ENCODE measurements around the gene SIPA1L3. TPM values are rescaled to one million over a fixed set of nuclear protein-coding genes. Genes with fewer than 3 reads are reported as not detected.

The SIPA1L3 gene
- total and polyA plus RNA-seq, 9 of the 15 experiments (the other 6 are each of a cell fraction or from before 2014, with no cell fraction given) = 0.01 to 6.1 (median 2.5) TPM

GRCh38 chr19:38224014-38224862 is 317.2 kb downstream of the SIPA1L3 start, which contains the start of gene DPF1 (continued):
- no peak for TF ChIP-seq SRSF3 (IDR thresholded peaks at IDR 0.05; ENCODE audit: insufficient read depth, low read length)
- TF ChIP-seq NCOA6 (IDR thresholded peaks at IDR 0.05) = no peak
- TF ChIP-seq, protein P1, sequence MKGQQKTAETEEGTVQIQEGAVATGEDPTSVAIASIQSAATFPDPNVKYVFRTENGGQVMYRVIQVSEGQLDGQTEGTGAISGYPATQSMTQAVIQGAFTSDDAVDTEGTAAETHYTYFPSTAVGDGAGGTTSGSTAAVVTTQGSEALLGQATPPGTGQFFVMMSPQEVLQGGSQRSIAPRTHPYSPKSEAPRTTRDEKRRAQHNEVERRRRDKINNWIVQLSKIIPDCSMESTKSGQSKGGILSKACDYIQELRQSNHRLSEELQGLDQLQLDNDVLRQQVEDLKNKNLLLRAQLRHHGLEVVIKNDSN (CRISPR knock-in tag; IDR thresholded peaks at IDR 0.05) = peak; percentile 87
- no peak for TF ChIP-seq E2F3 (CRISPR knock-in tag; IDR thresholded peaks at IDR 0.05)
- TF ChIP-seq, protein P2, sequence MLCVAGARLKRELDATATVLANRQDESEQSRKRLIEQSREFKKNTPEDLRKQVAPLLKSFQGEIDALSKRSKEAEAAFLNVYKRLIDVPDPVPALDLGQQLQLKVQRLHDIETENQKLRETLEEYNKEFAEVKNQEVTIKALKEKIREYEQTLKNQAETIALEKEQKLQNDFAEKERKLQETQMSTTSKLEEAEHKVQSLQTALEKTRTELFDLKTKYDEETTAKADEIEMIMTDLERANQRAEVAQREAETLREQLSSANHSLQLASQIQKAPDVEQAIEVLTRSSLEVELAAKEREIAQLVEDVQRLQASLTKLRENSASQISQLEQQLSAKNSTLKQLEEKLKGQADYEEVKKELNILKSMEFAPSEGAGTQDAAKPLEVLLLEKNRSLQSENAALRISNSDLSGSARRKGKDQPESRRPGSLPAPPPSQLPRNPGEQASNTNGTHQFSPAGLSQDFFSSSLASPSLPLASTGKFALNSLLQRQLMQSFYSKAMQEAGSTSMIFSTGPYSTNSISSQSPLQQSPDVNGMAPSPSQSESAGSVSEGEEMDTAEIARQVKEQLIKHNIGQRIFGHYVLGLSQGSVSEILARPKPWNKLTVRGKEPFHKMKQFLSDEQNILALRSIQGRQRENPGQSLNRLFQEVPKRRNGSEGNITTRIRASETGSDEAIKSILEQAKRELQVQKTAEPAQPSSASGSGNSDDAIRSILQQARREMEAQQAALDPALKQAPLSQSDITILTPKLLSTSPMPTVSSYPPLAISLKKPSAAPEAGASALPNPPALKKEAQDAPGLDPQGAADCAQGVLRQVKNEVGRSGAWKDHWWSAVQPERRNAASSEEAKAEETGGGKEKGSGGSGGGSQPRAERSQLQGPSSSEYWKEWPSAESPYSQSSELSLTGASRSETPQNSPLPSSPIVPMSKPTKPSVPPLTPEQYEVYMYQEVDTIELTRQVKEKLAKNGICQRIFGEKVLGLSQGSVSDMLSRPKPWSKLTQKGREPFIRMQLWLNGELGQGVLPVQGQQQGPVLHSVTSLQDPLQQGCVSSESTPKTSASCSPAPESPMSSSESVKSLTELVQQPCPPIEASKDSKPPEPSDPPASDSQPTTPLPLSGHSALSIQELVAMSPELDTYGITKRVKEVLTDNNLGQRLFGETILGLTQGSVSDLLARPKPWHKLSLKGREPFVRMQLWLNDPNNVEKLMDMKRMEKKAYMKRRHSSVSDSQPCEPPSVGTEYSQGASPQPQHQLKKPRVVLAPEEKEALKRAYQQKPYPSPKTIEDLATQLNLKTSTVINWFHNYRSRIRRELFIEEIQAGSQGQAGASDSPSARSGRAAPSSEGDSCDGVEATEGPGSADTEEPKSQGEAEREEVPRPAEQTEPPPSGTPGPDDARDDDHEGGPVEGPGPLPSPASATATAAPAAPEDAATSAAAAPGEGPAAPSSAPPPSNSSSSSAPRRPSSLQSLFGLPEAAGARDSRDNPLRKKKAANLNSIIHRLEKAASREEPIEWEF (CRISPR knock-in tag; IDR thresholded peaks at IDR 0.05) = no peak
- TF ChIP-seq SIN3A (IDR thresholded peaks at IDR 0.05; ENCODE audit: borderline replicate concordance in 2 of 2, control insufficient read depth in 1 of 2, low read depth in 2 of 2, low read length in 2 of 2) = peak; percentile 44 to 54; a peak in 1 of 4 replicates
- no peak for TF ChIP-seq ZNF695 (CRISPR knock-in tag; IDR thresholded peaks at IDR 0.05)
- TF ChIP-seq RBBP5 (IDR thresholded peaks at IDR 0.05; ENCODE audit: borderline replicate concordance, insufficient read depth, low read length, poor library complexity, severe bottlenecking) = peak; percentile 52
- TF ChIP-seq RAD21 (CRISPR knock-in tag; conservative IDR thresholded peaks at IDR 0.05 in 1 of 2, IDR thresholded peaks at IDR 0.05 in 1 of 2) = peak; percentile 34 to 56; a peak in 3 of 4 replicates
- no peak for TF ChIP-seq ZZZ3 (IDR thresholded peaks at IDR 0.05)
- TF ChIP-seq, protein P3, sequence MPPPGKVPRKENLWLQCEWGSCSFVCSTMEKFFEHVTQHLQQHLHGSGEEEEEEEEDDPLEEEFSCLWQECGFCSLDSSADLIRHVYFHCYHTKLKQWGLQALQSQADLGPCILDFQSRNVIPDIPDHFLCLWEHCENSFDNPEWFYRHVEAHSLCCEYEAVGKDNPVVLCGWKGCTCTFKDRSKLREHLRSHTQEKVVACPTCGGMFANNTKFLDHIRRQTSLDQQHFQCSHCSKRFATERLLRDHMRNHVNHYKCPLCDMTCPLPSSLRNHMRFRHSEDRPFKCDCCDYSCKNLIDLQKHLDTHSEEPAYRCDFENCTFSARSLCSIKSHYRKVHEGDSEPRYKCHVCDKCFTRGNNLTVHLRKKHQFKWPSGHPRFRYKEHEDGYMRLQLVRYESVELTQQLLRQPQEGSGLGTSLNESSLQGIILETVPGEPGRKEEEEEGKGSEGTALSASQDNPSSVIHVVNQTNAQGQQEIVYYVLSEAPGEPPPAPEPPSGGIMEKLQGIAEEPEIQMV (tag; conservative IDR thresholded peaks at IDR 0.05; ENCODE audit: low read depth) = peak; percentile 89
- TF ChIP-seq, protein P4, sequence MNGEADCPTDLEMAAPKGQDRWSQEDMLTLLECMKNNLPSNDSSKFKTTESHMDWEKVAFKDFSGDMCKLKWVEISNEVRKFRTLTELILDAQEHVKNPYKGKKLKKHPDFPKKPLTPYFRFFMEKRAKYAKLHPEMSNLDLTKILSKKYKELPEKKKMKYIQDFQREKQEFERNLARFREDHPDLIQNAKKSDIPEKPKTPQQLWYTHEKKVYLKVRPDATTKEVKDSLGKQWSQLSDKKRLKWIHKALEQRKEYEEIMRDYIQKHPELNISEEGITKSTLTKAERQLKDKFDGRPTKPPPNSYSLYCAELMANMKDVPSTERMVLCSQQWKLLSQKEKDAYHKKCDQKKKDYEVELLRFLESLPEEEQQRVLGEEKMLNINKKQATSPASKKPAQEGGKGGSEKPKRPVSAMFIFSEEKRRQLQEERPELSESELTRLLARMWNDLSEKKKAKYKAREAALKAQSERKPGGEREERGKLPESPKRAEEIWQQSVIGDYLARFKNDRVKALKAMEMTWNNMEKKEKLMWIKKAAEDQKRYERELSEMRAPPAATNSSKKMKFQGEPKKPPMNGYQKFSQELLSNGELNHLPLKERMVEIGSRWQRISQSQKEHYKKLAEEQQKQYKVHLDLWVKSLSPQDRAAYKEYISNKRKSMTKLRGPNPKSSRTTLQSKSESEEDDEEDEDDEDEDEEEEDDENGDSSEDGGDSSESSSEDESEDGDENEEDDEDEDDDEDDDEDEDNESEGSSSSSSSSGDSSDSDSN (IDR thresholded peaks at IDR 0.05; ENCODE audit: borderline replicate concordance in 1 of 2, low read depth in 2 of 2, low read length in 2 of 2) = 0 out of 4 replicates have a peak, but pooled peaks of 1 of the 2 experiments have one; percentile 12
- peak; percentile 59 for TF ChIP-seq NEUROD1 (IDR thresholded peaks at IDR 0.05; ENCODE audit: borderline replicate concordance, low read depth, low read length, partially characterized antibody)
- TF ChIP-seq MCM2 (IDR thresholded peaks at IDR 0.05; ENCODE audit: low read depth) = no peak
- peak in 1 of 2 experiments; percentile 34; a peak in 1 of 4 replicates for TF ChIP-seq TEAD1 (CRISPR knock-in tag; IDR thresholded peaks at IDR 0.05)

All from K562 (cell line).